ENCODE data around the gene CD40LG. TPM values are rescaled to one million over a fixed set of nuclear protein-coding genes. Genes with fewer than 3 reads are reported as not detected.

Gene CD40LG
- total RNA-seq, 4 donors from 2014 or later: 0.21 TPM; not detected in 3

DNA sequence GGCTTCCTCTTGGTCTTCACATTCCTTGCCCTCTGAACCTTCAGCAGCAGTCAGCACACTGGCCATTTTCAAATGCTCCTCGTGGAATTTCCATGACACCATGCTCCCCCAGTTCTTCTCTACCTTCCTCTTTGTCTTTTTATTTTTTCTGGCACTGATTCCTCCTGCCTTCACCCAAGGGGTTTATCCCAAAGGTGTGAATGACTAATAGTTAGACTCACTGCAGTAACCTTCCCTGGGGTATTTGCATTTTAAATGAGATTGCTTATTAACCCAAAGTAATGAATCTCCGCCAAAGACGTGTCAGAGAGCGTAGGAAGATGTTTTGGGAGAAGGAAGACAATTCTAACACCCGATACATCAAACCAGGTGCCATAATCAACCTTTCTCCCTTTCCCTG lies 36.2 kb downstream of the CD40LG start:
- Histone ChIP-seq H3K36me3 (no peaks in the 10 kb centered on the region), H3K27ac (no peak overlapping the region), H3K9me3 (no peaks in the 10 kb centered on the region), H3K4me1 (no peaks in the 10 kb centered on the region), H3K4me3 (no peak overlapping the region), H3K27me3 (peaks cover 0 to 5% of the 10 kb centered on the region in 2 donors)
- TF ChIP-seq POLR2A (IDR thresholded peaks at IDR 0.05): no peak
- TF ChIP-seq CTCF (IDR thresholded peaks at IDR 0.05): no peak
- intact Hi-C loops (cut with DNase I; ENCODE audit: low total_unique reads): no loop called here
- no peak for DNase-seq

- TF ChIP-seq CTCF (IDR thresholded peaks at IDR 0.05): no peak
- TF ChIP-seq POLR2A (IDR thresholded peaks at IDR 0.05): no peak
Measured at GRCh38 chrX:136687457-136687856, 39.5 kb downstream of the CD40LG start.

DNA sequence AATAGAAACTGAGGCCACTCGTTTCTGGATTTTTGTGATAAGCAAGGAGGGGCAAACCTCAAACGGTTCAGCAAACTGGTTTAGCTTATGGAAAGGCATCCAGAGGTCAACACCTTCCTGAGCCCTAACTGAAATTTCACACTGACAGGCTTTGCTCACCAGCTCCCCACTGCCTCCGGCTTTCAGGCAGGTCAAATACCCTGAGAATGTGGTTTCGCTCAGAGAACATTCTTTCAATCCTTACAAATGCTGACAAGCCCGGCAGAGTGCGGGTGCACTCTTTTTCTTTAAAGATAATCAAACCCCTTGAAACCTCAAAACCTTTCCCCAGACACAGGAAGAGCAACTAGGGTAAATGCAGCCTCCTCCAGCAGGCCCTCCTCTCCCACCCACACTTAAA lies 41.5 kb downstream of the CD40LG start:
- no peaks in the 10 kb centered on the region for H3K36me3 ChIP-seq
- no peak overlapping the region for H3K4me3 ChIP-seq
- intact Hi-C loops (cut with DNase I; ENCODE audit: low total_unique reads): no loop called here
- TF ChIP-seq POLR2A (IDR thresholded peaks at IDR 0.05): no peak
- TF ChIP-seq CTCF (IDR thresholded peaks at IDR 0.05): no peak
- peaks cover 0 to 5% of the 10 kb centered on the region in 2 donors for H3K27me3 ChIP-seq
- no peaks in the 10 kb centered on the region for H3K4me1 ChIP-seq
- H3K9me3 ChIP-seq: no peaks in the 10 kb centered on the region
- H3K27ac ChIP-seq: no peak overlapping the region
- DNase-seq: no peak

More at GRCh38 chrX:136687457-136687856, 39.5 kb downstream of the CD40LG start:
- H3K36me3 ChIP-seq: no peaks in the 10 kb centered on the region
- DNase-seq: no peak
- intact Hi-C loops (cut with DNase I; ENCODE audit: low total_unique reads): no loop called here
- no peaks in the 10 kb centered on the region for H3K4me1 ChIP-seq
- H3K9me3 ChIP-seq: no peaks in the 10 kb centered on the region
- no peak overlapping the region for H3K4me3 ChIP-seq
- peaks cover 0 to 5% of the 10 kb centered on the region in 2 donors for H3K27me3 ChIP-seq
- H3K27ac ChIP-seq: no peak overlapping the region

DNA sequence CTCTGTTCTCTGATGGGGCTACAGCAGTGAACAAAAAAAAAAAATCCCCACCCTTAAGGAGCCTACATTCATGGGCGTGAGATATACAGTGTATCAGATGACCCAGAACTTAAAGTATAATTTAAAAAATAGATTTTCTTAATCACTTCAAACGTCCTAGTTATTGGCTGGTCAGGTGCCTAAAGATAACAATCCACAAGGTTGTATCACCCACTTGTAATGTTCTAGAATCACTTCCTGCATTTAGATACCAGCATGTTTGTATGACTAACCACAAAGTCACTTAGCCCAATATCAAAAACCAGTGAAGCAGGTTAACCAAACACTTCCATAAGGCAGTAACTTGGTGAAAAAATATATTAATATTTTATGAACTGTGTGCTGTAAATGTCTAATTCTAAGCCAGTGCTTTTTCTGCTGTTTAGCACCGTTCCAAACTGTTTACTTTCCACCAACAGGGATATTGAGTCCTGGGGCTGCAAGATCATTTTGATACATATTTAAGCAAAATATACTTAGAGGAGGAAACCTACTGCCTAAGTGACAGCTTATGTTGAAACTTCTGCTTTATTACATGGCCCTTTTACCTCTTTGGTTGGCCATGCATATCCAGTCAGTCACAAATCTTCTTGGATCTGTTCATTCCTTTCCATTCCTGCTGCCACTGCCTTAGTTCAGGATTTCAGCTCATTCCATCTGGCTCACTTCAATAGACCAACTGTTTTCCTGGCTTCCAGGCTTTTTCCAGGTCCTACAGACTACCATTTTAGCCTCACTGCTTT lies 43.3 kb downstream of the CD40LG start:
- Histone ChIP-seq H3K27ac (no peak overlapping the region), H3K4me3 (no peak overlapping the region), H3K36me3 (no peaks in the 10 kb centered on the region), H3K4me1 (no peaks in the 10 kb centered on the region), H3K9me3 (no peaks in the 10 kb centered on the region), H3K27me3 (peaks cover 0 to 5% of the 10 kb centered on the region in 2 donors)
- intact Hi-C loops (cut with DNase I; ENCODE audit: low total_unique reads): no loop called here
- TF ChIP-seq POLR2A (IDR thresholded peaks at IDR 0.05) (no peak), CTCF (IDR thresholded peaks at IDR 0.05) (no peak)
- no peak for DNase-seq

GRCh38 chrX:136692271-136692670 lies 44.3 kb downstream of the CD40LG start:
- H3K4me1 ChIP-seq: no peaks in the 10 kb centered on the region
- intact Hi-C loops (cut with DNase I; ENCODE audit: low total_unique reads): no loop called here
- H3K27me3 ChIP-seq: peaks cover 0 to 2% of the 10 kb centered on the region in 2 donors
- H3K4me3 ChIP-seq: no peak overlapping the region
- no peaks in the 10 kb centered on the region for H3K36me3 ChIP-seq
- H3K27ac ChIP-seq: no peak overlapping the region
- DNase-seq: no peak
- no peak for TF ChIP-seq CTCF (IDR thresholded peaks at IDR 0.05)
- TF ChIP-seq POLR2A (IDR thresholded peaks at IDR 0.05): no peak
- no peaks in the 10 kb centered on the region for H3K9me3 ChIP-seq
